Measurements from ENCODE around the gene TESK2.
"Not testable (repeated sequence)": the region's sequence is repeated elsewhere in the genome, so short reads cannot be mapped to it uniquely, and the experiment has no call there.

The TESK2 gene

DNA sequence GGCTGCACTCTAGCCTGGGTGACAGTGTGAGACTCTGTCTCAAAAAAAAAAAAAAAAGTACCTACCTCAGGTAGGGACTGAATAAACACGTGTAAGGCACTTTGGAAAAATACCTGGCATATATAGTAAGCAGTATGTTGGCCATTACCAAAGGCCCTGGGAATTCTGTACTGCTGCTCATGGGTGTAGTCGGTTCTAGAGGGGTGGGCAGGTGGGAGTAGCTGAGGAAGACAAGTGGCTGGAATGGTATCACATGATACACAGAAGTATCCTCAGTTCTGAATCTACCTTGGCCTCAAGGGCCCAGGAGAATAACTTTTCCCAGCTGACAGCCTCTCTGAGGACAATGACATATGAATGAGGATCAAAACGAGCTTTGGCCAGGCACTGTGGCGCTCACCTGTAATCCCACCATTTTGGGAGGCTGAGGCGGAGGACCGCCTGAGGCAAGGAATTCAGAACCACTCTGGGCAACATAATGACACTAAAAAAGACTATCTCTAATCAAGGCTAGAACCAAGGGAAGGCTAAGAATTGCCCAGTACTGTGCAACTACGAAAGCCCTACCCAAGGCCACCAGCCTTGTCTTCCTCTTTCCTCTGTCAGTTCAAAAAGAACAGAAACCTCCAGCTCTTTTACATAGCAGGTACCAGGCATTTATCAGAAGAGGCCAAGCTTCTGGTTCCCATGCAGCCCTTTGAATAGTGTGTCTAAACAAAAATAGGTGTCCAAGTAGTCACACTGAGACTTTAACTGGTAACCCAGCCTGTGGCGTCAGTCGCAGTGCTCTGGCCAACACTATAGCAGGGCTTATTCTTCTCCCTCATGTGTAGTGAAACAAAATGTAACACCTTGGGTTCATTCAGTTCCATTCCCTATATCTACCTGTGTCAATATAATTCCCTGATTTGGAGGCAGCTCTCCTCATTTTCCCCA, 19.3 kb upstream of the TESK2 start:
- no peak for DNase-seq (ENCODE audit: low spot score)

- DNase-seq (ENCODE audit: low spot score), result no peak
Observed at GRCh38 chr1:45508295-45509151, 17.6 kb upstream of the TESK2 start.

- DNase-seq (ENCODE audit: low spot score), result no peak
Observed at GRCh38 chr1:45507893-45508292, 16.9 kb upstream of the TESK2 start.

DNA sequence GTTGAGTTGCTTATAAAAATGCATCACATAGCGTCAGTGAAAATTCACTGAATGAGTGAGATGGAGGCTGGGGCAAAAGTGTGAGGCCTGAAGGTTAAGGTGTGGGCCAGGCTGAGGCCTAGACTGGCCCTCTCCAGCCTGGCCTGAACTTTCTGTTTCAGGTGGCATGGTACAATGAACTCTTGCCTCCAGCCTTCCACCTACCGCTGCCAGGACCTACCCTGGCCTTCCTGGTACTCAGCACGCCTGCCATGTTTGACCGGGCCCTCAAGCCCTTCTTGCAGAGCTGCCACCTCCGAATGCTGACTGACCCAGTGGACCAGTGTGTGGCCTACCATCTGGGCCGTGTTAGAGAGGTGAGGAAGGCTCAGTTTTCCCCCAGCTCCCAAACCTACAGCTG, 16.2 kb upstream of the TESK2 start:
- DNase-seq (ENCODE audit: low spot score), result no peak

DNA sequence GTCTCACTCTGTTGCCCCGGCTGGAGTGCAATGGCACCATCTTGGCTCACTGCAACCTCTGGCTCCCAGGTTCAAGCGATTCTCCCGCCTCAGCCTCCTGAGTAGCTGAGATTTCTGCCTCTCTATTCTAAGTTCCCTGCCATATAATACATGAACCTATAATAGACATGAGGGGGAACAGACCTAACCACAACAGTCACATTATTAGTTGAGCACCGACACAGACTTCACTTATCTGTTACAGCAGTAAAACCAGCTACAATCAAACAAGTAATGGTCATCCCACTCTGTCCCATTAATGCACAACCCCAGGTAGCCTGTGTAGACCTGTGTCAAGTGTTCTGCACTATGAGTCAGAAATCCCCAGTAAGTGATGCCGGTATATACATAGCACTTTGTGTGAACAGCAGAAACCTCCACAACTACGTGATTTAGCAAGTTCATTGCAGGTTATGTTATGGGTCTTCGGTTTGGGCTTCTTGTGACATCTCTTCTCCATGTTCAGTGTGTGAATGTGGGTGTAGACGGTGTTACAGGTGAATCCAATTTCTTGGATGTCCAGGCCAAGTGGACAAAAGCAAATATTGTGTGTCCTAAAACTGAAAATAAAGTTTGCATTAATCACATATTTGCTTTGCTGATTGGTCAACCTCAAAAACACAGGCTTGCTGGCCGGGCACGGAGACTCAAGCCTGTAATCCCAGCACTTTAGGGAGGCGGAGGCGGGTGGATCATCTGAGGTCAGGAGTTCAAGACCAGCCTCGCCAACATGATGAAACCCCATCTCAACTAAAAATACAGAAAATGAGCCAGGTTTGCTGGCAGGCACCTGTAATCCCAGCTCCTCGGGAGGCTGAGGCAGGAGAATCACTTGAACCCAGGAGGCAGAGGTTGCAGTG, 12.7 kb upstream of the TESK2 start:
- DNase-seq (ENCODE audit: low spot score), result no peak

DNA sequence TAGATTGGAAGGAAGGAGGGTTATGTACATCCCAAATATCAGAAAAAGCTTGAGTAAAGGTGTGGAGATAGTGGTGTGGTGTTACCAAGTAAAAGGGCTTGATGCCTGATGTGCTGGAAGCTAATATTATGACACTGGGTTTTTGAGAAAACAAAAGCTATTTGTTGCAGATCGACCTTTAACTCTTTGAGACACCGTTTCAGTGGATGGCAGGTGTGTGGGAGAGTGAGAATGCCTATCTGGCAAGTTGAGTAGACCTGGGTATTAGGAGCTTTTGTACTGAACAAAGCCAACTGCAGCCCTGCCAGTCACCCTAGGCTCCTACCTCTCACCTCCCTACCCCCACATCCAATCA, 10.5 kb upstream of the TESK2 start:
- DNase-seq (ENCODE audit: low spot score), result no peak

DNA sequence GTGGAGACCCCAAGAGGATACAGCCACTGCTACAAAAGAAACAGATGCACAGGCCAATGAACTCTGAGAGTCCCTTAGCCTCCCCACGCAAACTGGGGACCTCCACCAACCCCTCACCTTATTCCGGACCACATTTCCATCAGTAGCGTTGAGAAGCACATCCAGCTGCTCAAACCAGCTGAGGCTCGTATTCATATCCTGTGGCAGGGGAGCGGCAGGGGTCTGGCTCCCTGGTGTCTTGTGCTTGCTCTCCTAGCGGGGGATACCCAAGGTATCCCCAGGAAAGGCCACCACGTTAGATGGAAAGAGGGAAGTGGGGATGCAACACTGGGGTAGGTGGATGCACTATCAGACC, 8.4 kb upstream of the TESK2 start:
- no peak for DNase-seq (ENCODE audit: low spot score)

DNA sequence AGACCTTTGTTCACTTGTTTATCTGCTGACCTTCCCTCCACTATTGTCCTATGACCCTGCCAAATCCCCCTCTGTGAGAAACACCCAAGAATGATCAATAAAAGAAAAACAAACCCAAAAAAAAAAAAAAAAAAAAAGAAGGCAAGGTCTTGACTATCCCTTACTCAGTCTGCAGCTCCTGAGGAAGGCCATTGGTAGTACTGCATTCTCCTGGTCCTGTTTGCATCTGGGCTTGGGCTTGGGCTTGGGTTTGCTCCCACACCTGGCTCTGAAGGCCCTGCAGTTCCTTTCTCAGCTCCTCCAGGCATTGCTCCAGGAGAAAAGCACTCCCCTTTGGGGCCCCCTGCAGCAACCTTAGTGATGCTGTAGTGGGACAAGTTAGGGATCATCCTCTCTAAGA, 7.3 kb upstream of the TESK2 start:
- no peak for DNase-seq (ENCODE audit: low spot score)

- DNase-seq (ENCODE audit: low spot score), result peak; percentile 48
Observed at GRCh38 chr1:45493116-45493697, 2.2 kb upstream of the TESK2 start.

GRCh38 chr1:45492691-45493090, 1.7 kb upstream of the TESK2 start:
- DNase-seq (ENCODE audit: low spot score), result no peak

DNA sequence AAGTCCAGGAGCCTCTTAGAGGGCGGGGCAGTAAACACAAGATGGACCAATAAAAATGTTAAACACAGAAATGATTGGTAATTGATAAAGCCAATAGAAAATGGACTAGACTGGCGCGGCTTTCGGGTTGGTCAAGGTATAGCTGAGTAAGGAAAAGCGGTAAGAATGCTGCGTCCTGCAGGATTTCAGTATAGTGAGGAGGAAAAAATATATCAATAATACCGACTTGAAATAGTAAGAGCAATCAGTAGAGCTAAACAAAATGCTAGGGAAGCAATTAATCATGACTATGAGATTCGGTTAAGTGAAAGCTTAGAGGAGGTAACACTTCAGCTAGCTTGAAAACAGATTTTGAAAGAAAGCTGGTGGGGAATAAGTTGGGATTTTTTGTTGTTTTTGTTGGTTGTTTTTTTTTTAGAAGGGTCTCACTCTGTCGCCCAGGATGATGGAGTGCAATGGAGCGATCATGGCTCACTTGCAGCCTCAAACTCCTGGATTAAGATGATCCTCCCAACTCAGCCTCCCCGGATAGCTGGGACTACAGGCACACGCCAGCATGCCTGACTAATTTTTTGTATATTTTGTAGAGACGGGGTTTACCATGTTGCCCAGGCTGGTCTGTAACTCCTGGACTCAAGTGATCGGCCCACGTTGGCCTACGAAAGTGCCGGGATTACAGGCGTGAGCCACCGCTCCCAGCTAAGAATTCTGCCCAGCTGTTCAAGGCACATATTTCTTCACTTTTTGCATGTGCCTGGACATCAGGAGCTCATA, 711 bp upstream of the TESK2 start:
- DNase-seq (ENCODE audit: low spot score), result no peak

DNA sequence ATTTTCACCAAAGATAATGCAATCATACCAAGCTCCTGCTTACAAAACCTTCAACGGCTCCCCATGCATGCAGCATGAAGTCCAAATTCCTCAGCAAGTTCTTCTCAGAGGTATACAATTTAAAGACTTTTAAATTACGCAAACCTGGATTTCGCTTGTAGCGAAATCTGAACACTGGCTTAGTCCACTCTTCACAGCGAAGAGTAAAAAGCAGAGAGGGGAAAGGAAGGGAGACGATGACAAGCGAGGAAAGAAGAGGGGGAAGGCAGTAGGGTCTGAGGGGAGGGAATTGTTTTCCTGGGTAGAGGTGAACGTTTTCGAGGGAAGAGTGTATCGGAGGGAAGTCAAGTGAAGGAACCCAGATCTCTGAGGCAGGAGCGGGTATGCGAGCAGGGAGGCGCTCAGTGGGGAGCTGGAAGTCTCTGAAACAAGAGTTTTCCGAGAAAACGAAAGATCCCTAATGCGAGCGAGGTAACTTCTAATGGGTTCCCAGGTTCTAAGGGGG, 790 bp downstream of the TESK2 start:
- peak; percentile 47 for DNase-seq (ENCODE audit: low spot score)

GRCh38 chr1:45489379-45489778, 1.6 kb downstream of the TESK2 start:
- not testable (repeated sequence) for DNase-seq (ENCODE audit: low spot score)

GRCh38 chr1:45488666-45489377, 2.1 kb downstream of the TESK2 start:
- no peak for DNase-seq (ENCODE audit: low spot score)

- DNase-seq (ENCODE audit: low spot score), result no peak
Observed at GRCh38 chr1:45485949-45486348, 5.0 kb downstream of the TESK2 start.

- no peak for DNase-seq (ENCODE audit: low spot score)
Observed at GRCh38 chr1:45479039-45479748, 11.8 kb downstream of the TESK2 start.

GRCh38 chr1:45478121-45478814, 12.7 kb downstream of the TESK2 start:
- DNase-seq (ENCODE audit: low spot score), result no peak

DNA sequence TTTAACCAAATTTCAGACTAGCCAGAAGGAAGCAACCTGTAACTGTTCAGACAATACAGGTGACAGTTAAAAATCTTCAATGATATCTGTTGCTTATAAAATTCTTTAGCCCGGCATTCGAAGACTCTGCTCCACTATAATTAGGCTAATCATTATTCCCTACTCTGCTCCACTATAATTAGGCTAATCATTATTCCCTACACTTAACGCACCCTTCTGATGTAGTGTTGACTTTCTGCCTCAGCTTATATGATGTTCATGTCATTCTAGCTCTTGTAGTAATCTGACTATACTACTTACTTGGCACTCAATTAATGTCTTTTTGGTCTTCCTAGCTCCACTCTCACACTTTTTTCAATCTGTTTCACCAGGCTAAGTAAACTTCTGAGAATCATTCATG, 13.3 kb downstream of the TESK2 start:
- DNase-seq (ENCODE audit: low spot score), result no peak

DNA sequence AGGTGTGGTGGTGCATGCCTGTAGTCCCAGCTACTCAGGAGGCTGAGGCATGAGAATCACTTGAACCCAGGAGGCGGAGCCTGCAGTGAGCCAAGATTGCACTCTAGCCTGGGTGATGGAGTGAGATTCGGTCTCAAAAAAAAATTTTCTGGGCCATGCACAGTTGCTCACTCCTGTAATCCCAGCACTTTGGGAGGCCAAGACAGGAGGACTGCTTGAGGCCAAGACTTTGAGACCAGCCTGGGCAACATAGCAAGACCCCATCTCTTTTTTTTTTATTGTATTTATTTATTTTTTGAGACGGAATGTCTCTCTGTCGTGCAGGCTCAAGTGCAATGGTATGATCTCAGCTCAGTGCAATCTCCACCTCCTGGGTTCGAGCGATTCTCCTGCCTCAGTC, 16.8 kb downstream of the TESK2 start:
- DNase-seq (ENCODE audit: low spot score), result not testable (repeated sequence)
